ENCODE measurements around the gene CDH2. TPM values are rescaled to one million over a fixed set of nuclear protein-coding genes. Genes with fewer than 3 reads are reported as not detected.
A peak's percentile ranks its signal among the peaks of the same experiment; 100 is the strongest.

Gene CDH2
- total RNA-seq, 1 experiment from 2014 or later: 15.0 TPM

GRCh38 chr18:28063926-28064325 lies 113.0 kb downstream of the CDH2 start:
- peaks cover 4% of the 10 kb centered on the region for H3K9me3 ChIP-seq (ENCODE audit: low read depth, low read length, poor library complexity, severe bottlenecking)
- H3K27me3 ChIP-seq (replicated peaks; ENCODE audit: insufficient read depth, low read depth, low read length, poor library complexity): peaks cover 2% of the 10 kb centered on the region
- POLR2A ChIA-PET (ENCODE audit: low non-redundant PET): no interaction called here
- no peak overlapping the region for H3K27ac ChIP-seq (ENCODE audit: low read depth, low read length, poor library complexity, severe bottlenecking)
- intact Hi-C loops (cut with micrococcal nuclease; ENCODE audit: unreplicated experiment): no loop called here
- CTCF ChIA-PET: no interaction called here
- no peak overlapping the region for H3K4me3 ChIP-seq (ENCODE audit: low read depth, low read length, poor library complexity, severe bottlenecking)
- H3K4me1 ChIP-seq (ENCODE audit: insufficient read depth, low read length, poor library complexity, severe bottlenecking): peaks cover 6% of the 10 kb centered on the region
- no peaks in the 10 kb centered on the region for H3K36me3 ChIP-seq (ENCODE audit: insufficient read depth, low read length, poor library complexity, severe bottlenecking)
- no peak for TF ChIP-seq EZH2 (IDR thresholded peaks at IDR 0.05; ENCODE audit: borderline replicate concordance, low read depth, low read length, poor library complexity, severe bottlenecking)
- TF ChIP-seq, protein P1, sequence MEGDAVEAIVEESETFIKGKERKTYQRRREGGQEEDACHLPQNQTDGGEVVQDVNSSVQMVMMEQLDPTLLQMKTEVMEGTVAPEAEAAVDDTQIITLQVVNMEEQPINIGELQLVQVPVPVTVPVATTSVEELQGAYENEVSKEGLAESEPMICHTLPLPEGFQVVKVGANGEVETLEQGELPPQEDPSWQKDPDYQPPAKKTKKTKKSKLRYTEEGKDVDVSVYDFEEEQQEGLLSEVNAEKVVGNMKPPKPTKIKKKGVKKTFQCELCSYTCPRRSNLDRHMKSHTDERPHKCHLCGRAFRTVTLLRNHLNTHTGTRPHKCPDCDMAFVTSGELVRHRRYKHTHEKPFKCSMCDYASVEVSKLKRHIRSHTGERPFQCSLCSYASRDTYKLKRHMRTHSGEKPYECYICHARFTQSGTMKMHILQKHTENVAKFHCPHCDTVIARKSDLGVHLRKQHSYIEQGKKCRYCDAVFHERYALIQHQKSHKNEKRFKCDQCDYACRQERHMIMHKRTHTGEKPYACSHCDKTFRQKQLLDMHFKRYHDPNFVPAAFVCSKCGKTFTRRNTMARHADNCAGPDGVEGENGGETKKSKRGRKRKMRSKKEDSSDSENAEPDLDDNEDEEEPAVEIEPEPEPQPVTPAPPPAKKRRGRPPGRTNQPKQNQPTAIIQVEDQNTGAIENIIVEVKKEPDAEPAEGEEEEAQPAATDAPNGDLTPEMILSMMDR (conservative IDR thresholded peaks at IDR 0.05; ENCODE audit: low read depth, low read length): no peak
- peak; percentile 37 for DNase-seq (ENCODE audit: low spot score)
- no TSS peak for BruUV-seq (replicated peaks)

DNA sequence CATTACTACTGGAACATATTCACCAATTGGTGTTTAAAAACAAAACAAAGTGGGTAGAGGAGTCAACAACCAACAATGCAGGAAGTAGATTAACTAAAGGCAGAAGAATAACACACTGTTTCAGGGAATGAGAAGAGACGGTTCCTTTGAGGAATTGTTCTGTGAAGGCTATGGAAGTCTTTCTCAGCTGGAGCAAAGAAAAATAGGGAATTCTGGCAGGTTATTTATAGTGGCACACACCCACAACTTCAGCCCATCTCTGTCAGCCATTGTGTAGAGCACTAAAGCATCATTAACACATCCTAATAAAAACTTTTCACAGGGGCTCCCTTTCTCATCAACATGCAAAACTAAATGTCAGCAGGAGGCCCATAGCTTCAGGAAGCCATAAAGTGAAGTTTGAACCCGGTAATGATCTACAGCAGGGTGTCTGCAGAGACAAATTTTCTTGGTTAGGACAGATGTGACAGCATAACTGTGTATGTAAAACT lies 113.6 kb downstream of the CDH2 start:
- intact Hi-C loops (cut with micrococcal nuclease; ENCODE audit: unreplicated experiment): no loop called here
- no TSS peak for BruUV-seq (replicated peaks)
- H3K27ac ChIP-seq (ENCODE audit: low read depth, low read length, poor library complexity, severe bottlenecking): no peak overlapping the region
- peak; percentile 85 for DNase-seq (ENCODE audit: low spot score)
- H3K4me3 ChIP-seq (ENCODE audit: low read depth, low read length, poor library complexity, severe bottlenecking): no peak overlapping the region
- TF ChIP-seq EZH2 (IDR thresholded peaks at IDR 0.05; ENCODE audit: borderline replicate concordance, low read depth, low read length, poor library complexity, severe bottlenecking): no peak
- TF ChIP-seq, protein P1 (conservative IDR thresholded peaks at IDR 0.05; ENCODE audit: low read depth, low read length): no peak
- CTCF ChIA-PET: no interaction called here
- H3K27me3 ChIP-seq (replicated peaks; ENCODE audit: insufficient read depth, low read depth, low read length, poor library complexity): peaks cover 3% of the 10 kb centered on the region
- peaks cover 4% of the 10 kb centered on the region for H3K9me3 ChIP-seq (ENCODE audit: low read depth, low read length, poor library complexity, severe bottlenecking)
- H3K4me1 ChIP-seq (ENCODE audit: insufficient read depth, low read length, poor library complexity, severe bottlenecking): peaks cover 6% of the 10 kb centered on the region
- no peaks in the 10 kb centered on the region for H3K36me3 ChIP-seq (ENCODE audit: insufficient read depth, low read length, poor library complexity, severe bottlenecking)
- POLR2A ChIA-PET (ENCODE audit: low non-redundant PET): no interaction called here

DNA sequence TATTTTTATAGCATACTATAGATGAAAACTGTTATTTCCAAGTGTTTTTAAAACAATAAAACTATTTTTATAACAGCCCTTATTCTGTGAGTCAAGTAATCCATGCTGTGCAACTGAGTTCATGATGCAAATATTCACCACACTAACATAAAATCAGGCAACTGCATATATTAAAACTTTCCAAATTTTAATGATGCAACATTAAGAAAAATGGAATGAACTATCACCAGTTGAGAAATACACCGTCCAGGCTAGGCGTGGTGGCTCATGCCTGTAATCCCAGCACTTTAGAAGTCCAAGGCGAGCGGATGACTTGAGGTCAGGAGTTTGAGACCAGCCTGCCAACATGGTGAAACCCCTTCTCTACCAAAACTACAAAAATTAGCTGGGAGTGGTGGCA lies 114.5 kb downstream of the CDH2 start:
- H3K27ac ChIP-seq (ENCODE audit: low read depth, low read length, poor library complexity, severe bottlenecking): no peak overlapping the region
- H3K27me3 ChIP-seq (replicated peaks; ENCODE audit: insufficient read depth, low read depth, low read length, poor library complexity): peaks cover 3% of the 10 kb centered on the region
- H3K4me1 ChIP-seq (ENCODE audit: insufficient read depth, low read length, poor library complexity, severe bottlenecking): peaks cover 6% of the 10 kb centered on the region
- POLR2A ChIA-PET (ENCODE audit: low non-redundant PET): no interaction called here
- no peak overlapping the region for H3K4me3 ChIP-seq (ENCODE audit: low read depth, low read length, poor library complexity, severe bottlenecking)
- H3K36me3 ChIP-seq (ENCODE audit: insufficient read depth, low read length, poor library complexity, severe bottlenecking): no peaks in the 10 kb centered on the region
- no peak for TF ChIP-seq EZH2 (IDR thresholded peaks at IDR 0.05; ENCODE audit: borderline replicate concordance, low read depth, low read length, poor library complexity, severe bottlenecking)
- TF ChIP-seq, protein P1 (conservative IDR thresholded peaks at IDR 0.05; ENCODE audit: low read depth, low read length): no peak
- CTCF ChIA-PET: no interaction called here
- BruUV-seq (replicated peaks): no TSS peak
- intact Hi-C loops (cut with micrococcal nuclease; ENCODE audit: unreplicated experiment): no loop called here
- peaks cover 3% of the 10 kb centered on the region for H3K9me3 ChIP-seq (ENCODE audit: low read depth, low read length, poor library complexity, severe bottlenecking)
- no peak for DNase-seq (ENCODE audit: low spot score)

Measured in A673 (cell line).